Posterior cingulate gyrus (tissue), 11 donors: Measurements from ENCODE around the gene CPNE9.
A peak's percentile ranks its signal among the peaks of the same experiment; 100 is the strongest.
"Not testable (repeated sequence)": the region's sequence is repeated elsewhere in the genome, so short reads cannot be mapped to it uniquely, and the experiment has no call there.

Experiments used
- DNase-seq, 10 donors: peaks; one replicate each; pipeline versions ENCODE4 v3.0.0 to v3.0.0-alpha.2; 2020 to 2021; ENCODE audit warnings: mixed read lengths in 3 of 10
- intact Hi-C: fragments of 100-400 bp; cut with DNase I; formaldehyde crosslinking; loops from one replicate; pipeline ENCODE4 v1.15.1; 2023

CPNE9 gene

GRCh38 chr3:9769426-9770275 is 66.0 kb downstream of the CPNE9 start, which contains the start of gene CAMK1:
Gene CAMK1 (minus strand): TSS chr3:9769947. CDS start chr3:9767749, 2,198 bp downstream.
- peak; percentile 38 to 97 (median 83) for DNase-seq
- intact Hi-C loops, result no loop called here

GRCh38 chr3:9770276-9770812 is 66.7 kb downstream of the CPNE9 start:
- intact Hi-C loops, result no loop called here
- peak in 7 of 10 donors; percentile 58 to 90 (median 61) for DNase-seq

GRCh38 chr3:9771007-9771406 is 67.4 kb downstream of the CPNE9 start:
- DNase-seq, intact Hi-C loops: not testable (repeated sequence)

GRCh38 chr3:9776896-9777693 is 73.5 kb downstream of the CPNE9 start:
- DNase-seq, result peak in 1 of 10 donors; percentile 35
- intact Hi-C loops, result no loop called here

- peak in 1 of 10 donors; percentile 60 for DNase-seq
- intact Hi-C loops, result no loop called here
Measured at GRCh38 chr3:9777694-9778021, 74.0 kb downstream of the CPNE9 start.

GRCh38 chr3:9778143-9779074 is 74.8 kb downstream of the CPNE9 start:
- peak in 3 of 10 donors; percentile 66 to 91 (median 86) for DNase-seq
- intact Hi-C loops, result no loop called here

- intact Hi-C loops, result no loop called here
Measured at GRCh38 chr3:9779075-9779593, 75.5 kb downstream of the CPNE9 start.

More at GRCh38 chr3:9779075-9779593, 75.5 kb downstream of the CPNE9 start:
- DNase-seq, result peak in 1 of 10 donors; percentile 41
